Endothelial cell of umbilical vein (primary cell): ENCODE results near the gene TSPO. TPM values are rescaled to one million over a fixed set of nuclear protein-coding genes. Genes with fewer than 3 reads are reported as not detected.

Experiments
- BruUV-seq: library from RNA; stranded (reverse); fragments of 400-500 nt; replicated peaks from 2 replicates; lab custom pipeline; 2021; lab: Mats Ljungman, UMichigan
- CTCF ChIA-PET: fragments of 300-600, 350-600 bp; sonication (Branson Sonifier 250); formaldehyde crosslinking; loops from one replicate; lab custom pipeline; 2021; ENCODE audit warnings: antibody characterized with exemption, inconsistent platforms; lab: Charles Lee
- POLR2A ChIA-PET: fragments of 300-600, 350-600 bp; sonication (Branson Sonifier 250); formaldehyde crosslinking; loops from one replicate; lab custom pipeline; 2021; ENCODE audit warnings: antibody characterized with exemption, inconsistent platforms; lab: Charles Lee
- DNase-seq: peaks from one replicate; pipeline ENCODE4 v3.0.0-alpha.2; 2011; ENCODE audit warnings: low read depth, low spot score
- FAIRE-seq: peaks from 2 replicates; lab custom pipeline; 2011; peaks lifted over from hg19 to GRCh38; lab: Jason Lieb, UNC
- H2AFZ ChIP-seq: 2 replicates; pipeline ENCODE4 v1.6.0; 2012; ENCODE audit warnings: low read depth, low read length, control low read depth, inconsistent platforms
- H3K27ac ChIP-seq: 2 replicates; pipeline ENCODE4 v1.5.1; 2011; ENCODE audit warnings: low read depth, mild to moderate bottlenecking, control low read depth, low read length, moderate library complexity; ENCODE audit not compliant: insufficient read depth
- H3K27me3 ChIP-seq, 2 experiments: 2 replicates each; pipeline versions ENCODE4 v1.6.0 to v1.6.1; 2011; ENCODE audit warnings: low read length in 2 of 2, mixed read lengths in 1 of 2; ENCODE audit not compliant: control insufficient read depth in 2 of 2, insufficient read depth in 2 of 2
- H3K36me3 ChIP-seq, 2 experiments: 2 replicates in 1 of 2; 3 replicates in 1 of 2; pipeline ENCODE4 v1.5.1; 2011; ENCODE audit warnings: low read length in 2 of 2, mild to moderate bottlenecking in 1 of 2, moderate library complexity in 1 of 2; ENCODE audit not compliant: control insufficient read depth in 2 of 2, insufficient read depth in 2 of 2; ENCODE audit errors: extremely low read depth in 1 of 2
- H3K4me1 ChIP-seq: 3 replicates; pipeline ENCODE4 v1.5.1; 2011; ENCODE audit warnings: mild to moderate bottlenecking, low read length; ENCODE audit not compliant: control insufficient read depth, insufficient read depth; ENCODE audit errors: extremely low read depth
- H3K4me2 ChIP-seq: 2 replicates; pipeline ENCODE4 v1.6.1; 2011; ENCODE audit warnings: low read length, control low read depth, mixed read lengths; ENCODE audit not compliant: insufficient read depth
- H3K4me3 ChIP-seq, 3 experiments: fragments of 200-600 bp in 1 of 3; sonication (generic), shearing (Covaris generic) in 1 of 3; replicated peaks in 1 of 3; 2 replicates each; pipeline ENCODE4 v1.5.1; 2011 to 2016; ENCODE audit warnings: control low read depth in 3 of 3, low read length in 3 of 3, mild to moderate bottlenecking in 2 of 3, inconsistent platforms in 1 of 3, low read depth in 1 of 3, moderate library complexity in 1 of 3; ENCODE audit not compliant: insufficient read depth in 1 of 3
- H3K79me2 ChIP-seq: 2 replicates; pipeline ENCODE4 v1.6.0; 2012; ENCODE audit warnings: low read length, inconsistent platforms; ENCODE audit not compliant: control insufficient read depth, insufficient read depth
- H3K9ac ChIP-seq: replicated peaks from 2 replicates; pipeline ENCODE3; 2011; ENCODE audit warnings: low read length, control low read depth; ENCODE audit not compliant: insufficient read depth; ENCODE audit errors: extremely low read depth
- H3K9me1 ChIP-seq: replicated peaks from 3 replicates; pipeline ENCODE4 v1.6.0; 2011; ENCODE audit warnings: mild to moderate bottlenecking, low read length; ENCODE audit not compliant: control insufficient read depth, insufficient read depth; ENCODE audit errors: extremely low read depth
- H3K9me3 ChIP-seq: replicated peaks from 2 replicates; pipeline ENCODE4 v1.5.1; 2012; ENCODE audit warnings: low read length, inconsistent platforms; ENCODE audit not compliant: control insufficient read depth, insufficient read depth
- H4K20me1 ChIP-seq: replicated peaks from 2 replicates; pipeline ENCODE3; 2011; ENCODE audit warnings: mild to moderate bottlenecking, low read length; ENCODE audit not compliant: control insufficient read depth, insufficient read depth; ENCODE audit errors: extremely low read depth
- EZH2 ChIP-seq: IDR thresholded peaks from 2 replicates; pipeline ENCODE4 v1.6.1; 2012; ENCODE audit warnings: borderline replicate concordance, low read depth, mild to moderate bottlenecking, moderate library complexity, low read length, inconsistent platforms; ENCODE audit not compliant: severe bottlenecking
- FOS ChIP-seq: IDR thresholded peaks from 2 replicates; pipeline ENCODE4 v1.6.1; 2011; ENCODE audit warnings: mild to moderate bottlenecking, low read length, moderate library complexity, borderline replicate concordance; ENCODE audit not compliant: insufficient read depth
- GATA2 ChIP-seq: IDR thresholded peaks from 2 replicates; pipeline ENCODE4 v1.7.0; 2011; ENCODE audit warnings: low read depth, mild to moderate bottlenecking, moderate library complexity, mixed read lengths, low read length; ENCODE audit not compliant: insufficient read length, insufficient read depth
- JUN ChIP-seq: IDR thresholded peaks from 2 replicates; pipeline ENCODE4 v1.6.1; 2011; ENCODE audit warnings: borderline replicate concordance, low read depth; ENCODE audit not compliant: insufficient read length, insufficient read depth
- MYC ChIP-seq: IDR thresholded peaks from one replicate; pipeline ENCODE4 v1.6.1; 2011; ENCODE audit warnings: mild to moderate bottlenecking, low read depth, low read length
- POLR2A ChIP-seq: IDR thresholded peaks from 2 replicates; pipeline ENCODE4 v1.6.1; 2012; ENCODE audit warnings: low read depth, mild to moderate bottlenecking, control low read depth, low read length
- POLR2AphosphoS5 ChIP-seq: IDR thresholded peaks from 2 replicates; pipeline ENCODE4 v1.6.1; 2012; ENCODE audit warnings: low read depth, mild to moderate bottlenecking, control low read depth, low read length, moderate library complexity; ENCODE audit not compliant: insufficient read depth
- dilution Hi-C: fragments of 300-500 bp; cut with MboI; formaldehyde crosslinking; loops from one replicate; pipeline ENCODE4 v1.15.0; 2019; ENCODE audit warnings: low sequenced_read_pairs; ENCODE audit not compliant: extremely low pct_ligation_motif_present
- intact Hi-C: fragments of 100-400 bp; cut with micrococcal nuclease; formaldehyde crosslinking; loops from one replicate; pipeline ENCODE4 v1.10.0; 2022
- polyA plus RNA-seq, 4 experiments: library from polyadenylated mRNA; depleted of rRNA in 3 of 4; stranded (reverse) in 3 of 4; unstranded in 1 of 4; fragments of >200 nt; gene quantifications; 2 replicates each; pipeline versions ENCODE4 v1.2.1 to v1.2.3, GENCODE V29; 2011 to 2012; ENCODE audit warnings: missing spikeins in 1 of 4
- total RNA-seq: library from RNA; stranded (reverse); gene quantifications from 2 replicates; pipeline ENCODE4 v1.2.3, GENCODE V29; 2021
- TF ChIP-seq, protein P1 (sequence below): IDR thresholded peaks from 2 replicates; pipeline ENCODE4 v1.6.1; 2011; ENCODE audit not compliant: insufficient read depth, insufficient read length
- TF ChIP-seq, protein P2 (sequence below), 2 donors: IDR thresholded peaks; 1 replicate in 1 of 2; 2 replicates in 1 of 2; pipeline ENCODE4 v1.5.1; 2011; ENCODE audit warnings: low read length in 2 of 2, mild to moderate bottlenecking in 2 of 2, moderate library complexity in 2 of 2, control low read depth in 1 of 2, inconsistent platforms in 1 of 2, low read depth in 1 of 2; ENCODE audit not compliant: insufficient read depth in 1 of 2; ENCODE audit errors: extremely low read depth in 1 of 2

TSPO gene
- total and polyA plus RNA-seq, 2 donors (not counting 3 experiments of a cell fraction or from before 2014, with no cell fraction given) = 328 to 720 TPM

DNA sequence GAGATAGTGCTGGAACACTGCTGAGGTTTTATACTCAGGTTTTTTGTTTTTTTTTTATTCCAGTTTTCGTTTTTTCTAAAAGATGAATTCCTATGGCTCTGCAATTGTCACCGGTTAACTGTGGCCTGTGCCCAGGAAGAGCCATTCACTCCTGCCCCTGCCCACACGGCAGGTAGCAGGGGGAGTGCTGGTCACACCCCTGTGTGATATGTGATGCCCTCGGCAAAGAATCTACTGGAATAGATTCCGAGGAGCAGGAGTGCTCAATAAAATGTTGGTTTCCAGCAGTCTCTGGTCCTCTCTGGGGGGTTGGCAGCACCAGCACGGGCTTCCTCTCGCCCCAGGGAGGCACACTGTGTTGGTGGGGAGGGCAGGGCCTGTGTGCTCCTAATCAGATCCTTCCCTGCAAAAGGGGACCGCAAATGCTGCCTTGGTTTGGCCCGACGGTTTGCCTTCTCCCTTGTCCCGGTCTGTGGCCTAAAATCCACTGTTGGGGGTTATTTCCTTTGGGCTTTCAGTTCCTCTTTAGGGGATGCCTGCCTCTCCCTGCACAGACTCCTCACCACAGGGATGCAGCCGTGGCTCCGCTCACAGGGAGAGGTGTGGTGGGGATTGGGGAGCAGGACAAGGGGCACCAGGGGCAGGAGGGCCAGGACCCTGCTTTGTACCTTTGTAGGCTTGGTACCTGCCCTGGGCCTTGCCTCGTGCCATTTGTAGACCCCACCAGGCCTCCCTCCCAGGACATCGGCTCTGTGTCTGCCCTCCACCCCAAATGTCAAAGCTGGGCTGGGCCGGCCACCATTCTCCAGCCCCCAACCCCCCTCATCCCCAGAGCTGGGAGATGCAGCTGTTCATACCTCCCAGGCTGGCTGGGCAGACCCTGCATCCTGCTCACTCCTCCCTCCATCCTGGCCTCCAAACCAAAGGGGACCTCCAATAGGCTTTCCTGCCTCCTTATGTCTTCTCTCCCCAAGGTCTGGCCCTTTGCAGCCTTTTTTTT lies 21.6 kb upstream of the TSPO start:
- POLR2A ChIA-PET = no interaction called here
- DNase-seq (no peak), FAIRE-seq (no peak)
- Histone ChIP-seq H3K9me3 (no peaks in the 10 kb centered on the region), H2AFZ (no peak overlapping the region), H3K27ac (no peak overlapping the region), H3K4me1 (peaks cover 6% of the 10 kb centered on the region), H3K36me3 (peaks cover 0 to 15% of the 10 kb centered on the region in 2 experiments), H3K4me3 (no peak overlapping the region), H3K27me3 (no peaks in the 10 kb centered on the region), H3K9ac (no peak overlapping the region), H4K20me1 (no peaks in the 10 kb centered on the region), H3K9me1 (no peaks in the 10 kb centered on the region), H3K4me2 (no peak overlapping the region), H3K79me2 (no peaks in the 10 kb centered on the region)
- TF ChIP-seq, protein P1, sequence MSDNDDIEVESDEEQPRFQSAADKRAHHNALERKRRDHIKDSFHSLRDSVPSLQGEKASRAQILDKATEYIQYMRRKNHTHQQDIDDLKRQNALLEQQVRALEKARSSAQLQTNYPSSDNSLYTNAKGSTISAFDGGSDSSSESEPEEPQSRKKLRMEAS = no peak
- TF ChIP-seq EZH2 (no peak), POLR2AphosphoS5 (no peak), POLR2A (no peak), JUN (no peak), GATA2 (no peak), MYC (no peak), FOS (no peak)
- TF ChIP-seq, protein P2, sequence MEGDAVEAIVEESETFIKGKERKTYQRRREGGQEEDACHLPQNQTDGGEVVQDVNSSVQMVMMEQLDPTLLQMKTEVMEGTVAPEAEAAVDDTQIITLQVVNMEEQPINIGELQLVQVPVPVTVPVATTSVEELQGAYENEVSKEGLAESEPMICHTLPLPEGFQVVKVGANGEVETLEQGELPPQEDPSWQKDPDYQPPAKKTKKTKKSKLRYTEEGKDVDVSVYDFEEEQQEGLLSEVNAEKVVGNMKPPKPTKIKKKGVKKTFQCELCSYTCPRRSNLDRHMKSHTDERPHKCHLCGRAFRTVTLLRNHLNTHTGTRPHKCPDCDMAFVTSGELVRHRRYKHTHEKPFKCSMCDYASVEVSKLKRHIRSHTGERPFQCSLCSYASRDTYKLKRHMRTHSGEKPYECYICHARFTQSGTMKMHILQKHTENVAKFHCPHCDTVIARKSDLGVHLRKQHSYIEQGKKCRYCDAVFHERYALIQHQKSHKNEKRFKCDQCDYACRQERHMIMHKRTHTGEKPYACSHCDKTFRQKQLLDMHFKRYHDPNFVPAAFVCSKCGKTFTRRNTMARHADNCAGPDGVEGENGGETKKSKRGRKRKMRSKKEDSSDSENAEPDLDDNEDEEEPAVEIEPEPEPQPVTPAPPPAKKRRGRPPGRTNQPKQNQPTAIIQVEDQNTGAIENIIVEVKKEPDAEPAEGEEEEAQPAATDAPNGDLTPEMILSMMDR (IDR thresholded peaks at IDR 0.05; ENCODE audit: extremely low read depth in 1 of 2, insufficient read depth in 1 of 2, low read depth in 1 of 2, low read length in 2 of 2) = no peak
- BruUV-seq = no TSS peak
- CTCF ChIA-PET = no interaction called here
- dilution Hi-C loops (no loop called here), intact Hi-C loops (no loop called here)
